HepG2 (cell line): ENCODE data around the gene PXDC1. TPM values are rescaled to one million over a fixed set of nuclear protein-coding genes. Genes with fewer than 3 reads are reported as not detected.
A peak's percentile ranks its signal among the peaks of the same experiment; 100 is the strongest.

Experiments used
- GATAD2A ChIP-seq: IDR thresholded peaks from 2 replicates; pipeline ENCODE4 v1.6.1; 2016
- HNF1B ChIP-seq: sonication (generic); formaldehyde crosslinking; IDR thresholded peaks from 2 replicates; pipeline ENCODE4 v1.5.1; 2020; ENCODE audit warnings: mild to moderate bottlenecking, moderate library complexity, missing genetic modification reagents
- KLF16 ChIP-seq, 2 experiments: sonication (generic) in 1 of 2; formaldehyde crosslinking in 1 of 2; IDR thresholded peaks; 2 replicates each; pipeline versions ENCODE4 v1.6.1 to v1.8.0; 2016 to 2023; ENCODE audit warnings: missing genetic modification reagents in 2 of 2, missing compliant biosample characterization in 1 of 2
- LBX2 ChIP-seq: sonication (generic); formaldehyde crosslinking; IDR thresholded peaks from 2 replicates; pipeline ENCODE4 v1.5.0; 2020; ENCODE audit warnings: missing genetic modification reagents, mild to moderate bottlenecking, borderline replicate concordance
- NFAT5 ChIP-seq: sonication (generic); formaldehyde crosslinking; IDR thresholded peaks from 2 replicates; pipeline ENCODE4 v1.4.0; 2020; ENCODE audit warnings: missing genetic modification reagents
- ZBED4 ChIP-seq: sonication (generic); formaldehyde crosslinking; IDR thresholded peaks from 2 replicates; pipeline ENCODE4 v1.4.0; 2020; ENCODE audit warnings: missing genetic modification reagents, borderline replicate concordance
- ZNF234 ChIP-seq: sonication (generic); formaldehyde crosslinking; conservative IDR thresholded peaks from 2 replicates; pipeline ENCODE4 v1.5.1; 2020; ENCODE audit warnings: mild to moderate bottlenecking, missing genetic modification reagents
- ZNF496 ChIP-seq: sonication (generic); formaldehyde crosslinking; IDR thresholded peaks from 2 replicates; pipeline ENCODE4 v1.8.1; 2023; ENCODE audit warnings: mild to moderate bottlenecking, moderate library complexity, missing genetic modification reagents; ENCODE audit not compliant: insufficient replicate concordance
- polyA plus RNA-seq, 8 experiments: library from polyadenylated mRNA; depleted of rRNA in 3 of 8; stranded (reverse) in 7 of 8; unstranded in 1 of 8; fragments of >200 nt; fragmentation: Illumina TruSeq in 4 of 8; extraction: Trizol in 4 of 8; gene quantifications; 2 replicates each; pipeline versions ENCODE4 v1.2.1 to v1.2.3, GENCODE V29; 2011 to 2016; ENCODE audit warnings: low read depth in 4 of 8, missing spikeins in 1 of 8, mixed read lengths in 1 of 8; ENCODE audit not compliant: insufficient read depth in 1 of 8
- total RNA-seq, 5 experiments: library from RNA; depleted of rRNA; stranded (reverse); fragments of >200 nt; fragmentation: Illumina TruSeq; extraction: Trizol; gene quantifications; 2 replicates each; pipeline ENCODE4 v1.2.3, GENCODE V29; 2016; ENCODE audit warnings: low read depth in 1 of 5

Gene PXDC1
- total and polyA plus RNA-seq, 2 of the 13 experiments (the other 11 are each of a cell fraction or from before 2014, with no cell fraction given), result 32.4 to 34.7 TPM

- no peak for TF ChIP-seq NFAT5 (CRISPR knock-in tag)
- TF ChIP-seq GATAD2A, result peak; percentile 80
- no peak for TF ChIP-seq LBX2 (CRISPR knock-in tag)
- TF ChIP-seq KLF16 (CRISPR knock-in tag; IDR thresholded peaks at IDR 0.05), result peak in 1 of 2 experiments; percentile 53; a peak in 2 of 4 replicates
- TF ChIP-seq HNF1B, result peak; percentile 58; the same call in 1 of the 2 replicates
- TF ChIP-seq ZNF496, result no peak
- TF ChIP-seq ZNF234 (CRISPR knock-in tag), result no peak
- peak; percentile 75; the same call in 1 of the 2 replicates for TF ChIP-seq ZBED4 (CRISPR knock-in tag)
Measured at GRCh38 chr6:3748208-3749066, 3.1 kb downstream of the PXDC1 start (continued).
